OCI-LY7 (cell line): Measurements from ENCODE around the gene RIPK1. TPM values are rescaled to one million over a fixed set of nuclear protein-coding genes. Genes with fewer than 3 reads are reported as not detected.

ENCODE experiments used
- BruUV-seq: library from RNA; stranded (reverse); fragments of 400-500 nt; replicated peaks from 2 replicates; lab custom pipeline; 2021; lab: Mats Ljungman, UMichigan
- CTCF ChIA-PET: fragments of 300-600 bp; sonication (Branson Sonifier 250); formaldehyde crosslinking; loops from one replicate; lab custom pipeline; 2022; ENCODE audit warnings: antibody characterized with exemption; ENCODE audit not compliant: unreplicated experiment; lab: Charles Lee
- POLR2A ChIA-PET: fragments of 300-600 bp; sonication (Branson Sonifier 250); formaldehyde crosslinking; loops from one replicate; lab custom pipeline; 2022; ENCODE audit warnings: antibody characterized with exemption; lab: Charles Lee
- DNase-seq: peaks from one replicate; pipeline ENCODE4 v3.0.0-alpha.2; 2015; ENCODE audit warnings: low spot score
- H2AFZ ChIP-seq: fragments of 200-600 bp; sonication (generic), shearing (Covaris generic); 2 replicates; pipeline ENCODE4 v1.6.1; 2014; ENCODE audit warnings: mild to moderate bottlenecking, antibody characterized with exemption, low read length, moderate library complexity
- H3K27ac ChIP-seq: fragments of 200-600 bp; sonication (generic); 2 replicates; pipeline ENCODE4 v1.5.1; 2014; ENCODE audit warnings: mixed run types, low read depth, mild to moderate bottlenecking, moderate library complexity, low read length, inconsistent platforms; ENCODE audit not compliant: poor library complexity, severe bottlenecking
- H3K36me3 ChIP-seq: fragments of 200-600 bp; sonication (generic); 2 replicates; pipeline ENCODE4 v1.6.1; 2014; ENCODE audit warnings: mild to moderate bottlenecking, antibody characterized with exemption, low read length, moderate library complexity, mixed read lengths; ENCODE audit not compliant: insufficient read depth
- H3K4me1 ChIP-seq: fragments of 200-600 bp; sonication (generic); 2 replicates; pipeline ENCODE4 v1.5.1; 2014; ENCODE audit warnings: mild to moderate bottlenecking, low read length; ENCODE audit not compliant: insufficient read depth, poor library complexity, severe bottlenecking
- H3K4me2 ChIP-seq: fragments of 200-600 bp; sonication (generic); 2 replicates; pipeline ENCODE4 v1.6.1; 2014; ENCODE audit warnings: mild to moderate bottlenecking, low read length
- H3K4me3 ChIP-seq: fragments of 200-600 bp; sonication (generic); 2 replicates; pipeline ENCODE4 v1.5.1; 2014; ENCODE audit warnings: mild to moderate bottlenecking, low read depth, low read length; ENCODE audit not compliant: poor library complexity, severe bottlenecking
- H3K79me2 ChIP-seq: fragments of 200-600 bp; sonication (generic); 2 replicates; pipeline ENCODE4 v1.6.1; 2016; ENCODE audit warnings: low read depth, mild to moderate bottlenecking, low read length, moderate library complexity, mixed read lengths; ENCODE audit not compliant: insufficient read depth
- H3K9me2 ChIP-seq: fragments of 200-600 bp; sonication (generic); 2 replicates; pipeline ENCODE4 v1.6.1; 2016; ENCODE audit warnings: mild to moderate bottlenecking, low read length, mixed read lengths; ENCODE audit not compliant: insufficient read depth
- H3K9me3 ChIP-seq: fragments of 200-600 bp; sonication (generic); 2 replicates; pipeline ENCODE4 v1.6.1; 2014; ENCODE audit warnings: mild to moderate bottlenecking, mixed run types, low read length, mixed read lengths
- H4K20me1 ChIP-seq: fragments of 200-600 bp; sonication (generic); 2 replicates; pipeline ENCODE4 v1.6.1; 2014; ENCODE audit warnings: mild to moderate bottlenecking, antibody characterized with exemption, low read length, moderate library complexity, mixed read lengths; ENCODE audit not compliant: insufficient read depth
- CTCF ChIP-seq: fragments of 200-600 bp; sonication (generic); conservative IDR thresholded peaks from 2 replicates; pipeline ENCODE4 v1.5.1; 2014; ENCODE audit warnings: mild to moderate bottlenecking, antibody characterized with exemption, low read length, moderate library complexity, mixed read lengths
- EZH2phosphoT487 ChIP-seq: fragments of 200-600 bp; sonication (generic); IDR thresholded peaks from 2 replicates; pipeline ENCODE4 v1.6.1; 2018; ENCODE audit warnings: low read depth, borderline replicate concordance, mild to moderate bottlenecking, mixed run types, antibody characterized with exemption, low read length, moderate library complexity, mixed read lengths
- intact Hi-C: fragments of 100-400 bp; cut with micrococcal nuclease; formaldehyde crosslinking; loops from one replicate; pipeline ENCODE4 v1.10.0; 2022; ENCODE audit not compliant: unreplicated experiment
- small RNA-seq: library from RNA; depleted of rRNA; stranded (forward); fragments of <200 nt; gene quantifications from one replicate; pipeline ENCODE3, GENCODE V24; 2014
- total RNA-seq, 2 experiments: library from RNA; depleted of rRNA in 1 of 2; stranded (reverse); fragments of >200 nt in 1 of 2; shearing (Covaris generic) in 1 of 2; gene quantifications; 2 replicates each; pipeline ENCODE4 v1.2.3, GENCODE V29; 2014 to 2022

The RIPK1 gene
- total RNA-seq, 2 experiments from 2014 or later, result 7.5 to 8.4 TPM

GRCh38 chr6:3164388-3164787 is 96.1 kb downstream of the RIPK1 start:
- Histone ChIP-seq H3K36me3 (no peaks in the 10 kb centered on the region), H3K4me1 (peaks cover 37% of the 10 kb centered on the region), H4K20me1 (no peaks in the 10 kb centered on the region), H3K4me3 (no peak overlapping the region), H3K9me2 (no peaks in the 10 kb centered on the region), H3K27ac (no peak overlapping the region), H3K9me3 (no peaks in the 10 kb centered on the region), H2AFZ (no peak overlapping the region), H3K79me2 (no peaks in the 10 kb centered on the region), H3K4me2 (no peak overlapping the region; the same call in 1 of the 2 replicates)
- BruUV-seq, result no TSS peak
- TF ChIP-seq CTCF (no peak), EZH2phosphoT487 (no peak)
- intact Hi-C loops, result loop anchor here (5.0 kb wide), 2 partner anchors 73 to 397 kb away; partner anchors contain the start of gene WRNIP1
- DNase-seq, result no peak
- POLR2A ChIA-PET, result no interaction called here
- CTCF ChIA-PET, result no interaction called here

Small RNA genes lying within 50 kb of the gene (small RNA-seq; reads per million reads assigned to genes)
- gene AL133351.4 (not detected), gene RNA5SP201 (not detected)

Other genes with a start within 250 kb of the RIPK1 start
- 1.2 and 1.3 TPM in 2 replicates for gene SERPINB1, start 226.6 kb upstream of the RIPK1 start, total RNA-seq (2014; rRNA removed; shearing (Covaris generic))
- 3.5 and 5.0 TPM in 2 replicates for gene SERPINB1, start 226.6 kb upstream of the RIPK1 start, total RNA-seq (2022)
- gene SERPINB9, start 165.2 kb upstream of the RIPK1 start, total RNA-seq (2014; rRNA removed; shearing (Covaris generic)), result 74.7 and 78.4 TPM in 2 replicates
- gene SERPINB9, start 165.2 kb upstream of the RIPK1 start, total RNA-seq (2022), result 166 and 167 TPM in 2 replicates
- gene SERPINB6, start 96.9 kb upstream of the RIPK1 start, total RNA-seq (2014; rRNA removed; shearing (Covaris generic)), result not detected in 2 replicates
- gene SERPINB6, start 96.9 kb upstream of the RIPK1 start, total RNA-seq (2022), result 8.9 and 13.2 TPM in 2 replicates
- 8.4 and 11.1 TPM in 2 replicates for gene NQO2, start 68.6 kb upstream of the RIPK1 start, total RNA-seq (2014; rRNA removed; shearing (Covaris generic))
- gene NQO2, start 68.6 kb upstream of the RIPK1 start, total RNA-seq (2022), result 9.9 and 12.2 TPM in 2 replicates
- 9.7 and 12.3 TPM in 2 replicates for gene BPHL, start 50.2 kb downstream of the RIPK1 start, total RNA-seq (2014; rRNA removed; shearing (Covaris generic))
- gene BPHL, start 50.2 kb downstream of the RIPK1 start, total RNA-seq (2022), result 17.5 and 20.9 TPM in 2 replicates
- gene TUBB2A, start 89.0 kb downstream of the RIPK1 start, total RNA-seq (2014; rRNA removed; shearing (Covaris generic)), result 33.0 and 42.1 TPM in 2 replicates
- 23.3 and 24.8 TPM in 2 replicates for gene TUBB2A, start 89.0 kb downstream of the RIPK1 start, total RNA-seq (2022)
- not detected in 2 replicates for gene TUBB2B, start 159.2 kb downstream of the RIPK1 start, total RNA-seq (2014; rRNA removed; shearing (Covaris generic))
- gene TUBB2B, start 159.2 kb downstream of the RIPK1 start, total RNA-seq (2022), result 0.27 and 0.33 TPM in 2 replicates
- gene PSMG4, start 190.5 kb downstream of the RIPK1 start, total RNA-seq (2014; rRNA removed; shearing (Covaris generic)), result 58.3 and 65.4 TPM in 2 replicates
- gene PSMG4, start 190.5 kb downstream of the RIPK1 start, total RNA-seq (2022), result 43.3 and 48.9 TPM in 2 replicates